WTC11 (cell line): ENCODE results near the gene BCL11A. TPM values are rescaled to one million over a fixed set of nuclear protein-coding genes. Genes with fewer than 3 reads are reported as not detected.

Experiments used
- ATAC-seq: fragments of 200-7000 bp; cut with Tn5 transposase; 2 replicates; pipeline ENCODE4 v1.10.0; 2021; ENCODE audit warnings: mild to moderate bottlenecking, moderate library complexity
- CTCF ChIA-PET: fragments of 300-600 bp; sonication (Branson Sonifier 250); formaldehyde crosslinking; loops from one replicate; lab custom pipeline; 2021; ENCODE audit warnings: antibody characterized with exemption; lab: Charles Lee
- POLR2A ChIA-PET: fragments of 350-600 bp; sonication (Branson Sonifier 250); formaldehyde crosslinking; loops from one replicate; lab custom pipeline; 2021; ENCODE audit warnings: antibody characterized with exemption; lab: Charles Lee
- DNase-seq: peaks from one replicate; pipeline ENCODE4 v3.0.0; 2021; ENCODE audit warnings: low spot score
- H3K27ac Mint-ChIP-seq: 2 replicates; pipeline ENCODE4 v1.8.0; 2021; ENCODE audit warnings: mixed read lengths
- H3K27me3 Mint-ChIP-seq: 2 replicates; pipeline ENCODE4 v1.8.0; 2021; ENCODE audit warnings: low read depth, mild to moderate bottlenecking, moderate library complexity, mixed read lengths
- H3K36me3 Mint-ChIP-seq: 2 replicates; pipeline ENCODE4 v1.8.0; 2021; ENCODE audit warnings: mixed read lengths
- H3K4me1 Mint-ChIP-seq: 2 replicates; pipeline ENCODE4 v1.8.0; 2022; ENCODE audit warnings: mixed read lengths
- H3K4me3 Mint-ChIP-seq: 2 replicates; pipeline ENCODE4 v1.8.0; 2021; ENCODE audit warnings: mild to moderate bottlenecking, moderate library complexity, mixed read lengths
- H3K9me3 Mint-ChIP-seq: 2 replicates; pipeline ENCODE4 v1.8.0; 2021; ENCODE audit warnings: mixed read lengths
- ARID4B ChIP-seq: sonication (generic); formaldehyde crosslinking; IDR thresholded peaks from 2 replicates; pipeline ENCODE4 v1.8.0; 2023; ENCODE audit warnings: missing genetic modification reagents, mild to moderate bottlenecking, borderline replicate concordance
- CTCF ChIP-seq: fragments of 200-600 bp; IDR thresholded peaks from 2 replicates; pipeline ENCODE4 v1.8.0; 2022; ENCODE audit warnings: antibody characterized with exemption
- E2F4 ChIP-seq: sonication (generic); formaldehyde crosslinking; IDR thresholded peaks from 2 replicates; pipeline ENCODE4 v1.8.1; 2022; ENCODE audit warnings: low read depth, mild to moderate bottlenecking, moderate library complexity, missing genetic modification reagents, borderline replicate concordance
- FOXP4 ChIP-seq: sonication (generic); formaldehyde crosslinking; IDR thresholded peaks from 2 replicates; pipeline ENCODE4 v1.8.0; 2022; ENCODE audit warnings: mild to moderate bottlenecking, missing genetic modification reagents
- JUN ChIP-seq: sonication (generic); formaldehyde crosslinking; IDR thresholded peaks from 2 replicates; pipeline ENCODE4 v1.8.0; 2023; ENCODE audit warnings: mild to moderate bottlenecking, missing genetic modification reagents
- SMAD3 ChIP-seq: sonication (generic); formaldehyde crosslinking; IDR thresholded peaks from 2 replicates; pipeline ENCODE4 v1.8.0; 2022; ENCODE audit warnings: missing genetic modification reagents, mild to moderate bottlenecking, borderline replicate concordance
- ZNF232 ChIP-seq: sonication (generic); formaldehyde crosslinking; IDR thresholded peaks from 2 replicates; pipeline ENCODE4 v1.8.0; 2022; ENCODE audit warnings: mild to moderate bottlenecking, missing genetic modification reagents
- total RNA-seq: library from RNA; stranded (reverse); gene quantifications from 3 replicates; pipeline ENCODE4 v1.2.3, GENCODE V29; 2021
- TF ChIP-seq, protein P1 (sequence below): sonication (generic); formaldehyde crosslinking; IDR thresholded peaks from 2 replicates; pipeline ENCODE4 v1.8.0; 2022; ENCODE audit warnings: mild to moderate bottlenecking, missing genetic modification reagents
- TF ChIP-seq, protein P2 (sequence below): sonication (generic); formaldehyde crosslinking; IDR thresholded peaks from 2 replicates; pipeline ENCODE4 v1.8.1; 2022; ENCODE audit warnings: mild to moderate bottlenecking, missing genetic modification reagents, moderate library complexity, borderline replicate concordance

The BCL11A gene
- total RNA-seq, 1 experiment from 2014 or later: 53.2 TPM

DNA sequence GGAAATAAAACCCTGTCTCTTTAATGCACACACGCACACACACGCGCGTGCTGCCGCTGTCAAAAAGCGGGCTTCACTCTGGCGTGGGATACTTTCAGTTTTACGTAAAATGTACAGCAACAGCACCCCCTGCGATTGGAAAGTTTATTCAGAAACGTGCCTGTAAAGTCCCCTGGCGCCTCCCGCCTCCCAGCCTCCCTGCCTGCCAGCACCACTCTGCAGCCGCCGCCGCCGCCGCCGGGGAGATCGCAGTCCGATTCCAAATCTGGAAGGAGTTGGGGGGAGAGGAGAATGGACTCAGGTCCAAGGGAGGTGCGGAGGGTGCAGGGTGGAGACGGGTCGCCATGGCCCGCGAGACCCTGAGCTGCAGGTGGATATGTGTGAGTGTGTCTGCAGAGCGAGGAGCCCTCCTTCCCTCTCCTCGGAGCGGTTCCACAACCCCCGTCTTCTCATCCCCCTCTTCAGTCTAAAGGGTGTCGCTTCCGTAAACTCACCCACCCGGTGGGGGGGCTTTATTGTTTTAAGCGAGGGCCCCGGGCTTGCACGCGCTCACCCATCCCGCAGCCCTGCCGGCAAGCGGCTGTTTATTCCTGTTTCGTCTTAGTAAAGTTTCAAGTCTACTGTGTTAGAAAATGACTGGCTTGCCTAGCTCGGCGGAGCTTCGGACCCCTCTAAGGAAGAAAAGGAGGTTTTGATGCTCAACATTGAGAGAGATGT, 1.8 kb upstream of the BCL11A start:
- DNase-seq (peak; percentile 57), ATAC-seq (peak; percentile 0; the same call in 1 of the 2 replicates)
- Mint-ChIP-seq H3K36me3 (no peaks in the 10 kb centered on the region), H3K27ac (peak overlapping the region; percentile 93), H3K9me3 (no peaks in the 10 kb centered on the region), H3K4me1 (peaks cover 16% of the 10 kb centered on the region), H3K27me3 (peaks cover 19% of the 10 kb centered on the region), H3K4me3 (peak overlapping the region; percentile 89)
- ChIA-PET CTCF (interaction anchor here (0.6 to 2.0 kb wide), 9 partner anchors 10 to 249 kb away, joined by 3 to 10 read pairs (median 4); no protein-coding TSS in a partner anchor), POLR2A (interaction anchor here (0.7 to 1.6 kb wide), 3 partner anchors 16 to 202 kb away, joined by 3 to 4 read pairs (median 4); no protein-coding TSS in a partner anchor)
- TF ChIP-seq, protein P1, sequence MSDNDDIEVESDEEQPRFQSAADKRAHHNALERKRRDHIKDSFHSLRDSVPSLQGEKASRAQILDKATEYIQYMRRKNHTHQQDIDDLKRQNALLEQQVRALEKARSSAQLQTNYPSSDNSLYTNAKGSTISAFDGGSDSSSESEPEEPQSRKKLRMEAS (CRISPR knock-in tag): 0 out of 2 replicates have a peak, but pooled peaks have one; percentile 24
- no peak for TF ChIP-seq ZNF232 (CRISPR knock-in tag)
- TF ChIP-seq ARID4B: 0 out of 2 replicates have a peak, but pooled peaks have one; percentile 25
- peak; percentile 20; the same call in 1 of the 2 replicates for TF ChIP-seq CTCF

DNA sequence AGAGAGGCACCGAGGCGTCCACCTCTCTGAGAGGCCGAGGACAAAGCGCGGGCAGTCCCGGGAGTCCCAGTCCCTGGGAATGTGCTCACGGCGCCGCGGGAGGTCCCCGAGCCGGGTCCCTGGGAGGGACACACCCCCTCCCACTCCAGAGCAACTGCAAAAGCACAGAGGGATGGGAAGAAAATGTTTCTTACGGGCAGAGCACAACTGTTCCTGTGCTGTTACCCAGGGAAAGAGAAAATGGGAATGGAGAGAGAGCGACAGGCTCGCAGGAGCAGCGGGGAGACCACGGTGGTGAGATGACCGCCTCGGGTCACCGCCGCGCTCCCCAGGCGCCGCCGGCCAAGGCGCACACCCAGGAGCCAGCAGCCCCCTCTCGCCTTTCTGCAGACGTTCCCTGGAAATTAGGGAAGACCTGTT, 1.2 kb upstream of the BCL11A start:
- TF ChIP-seq SMAD3 (CRISPR knock-in tag) (no peak), E2F4 (CRISPR knock-in tag) (no peak), JUN (CRISPR knock-in tag) (no peak), FOXP4 (CRISPR knock-in tag) (no peak)
- TF ChIP-seq, protein P2, sequence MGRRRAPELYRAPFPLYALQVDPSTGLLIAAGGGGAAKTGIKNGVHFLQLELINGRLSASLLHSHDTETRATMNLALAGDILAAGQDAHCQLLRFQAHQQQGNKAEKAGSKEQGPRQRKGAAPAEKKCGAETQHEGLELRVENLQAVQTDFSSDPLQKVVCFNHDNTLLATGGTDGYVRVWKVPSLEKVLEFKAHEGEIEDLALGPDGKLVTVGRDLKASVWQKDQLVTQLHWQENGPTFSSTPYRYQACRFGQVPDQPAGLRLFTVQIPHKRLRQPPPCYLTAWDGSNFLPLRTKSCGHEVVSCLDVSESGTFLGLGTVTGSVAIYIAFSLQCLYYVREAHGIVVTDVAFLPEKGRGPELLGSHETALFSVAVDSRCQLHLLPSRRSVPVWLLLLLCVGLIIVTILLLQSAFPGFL (CRISPR knock-in tag): no peak
- DNase-seq (peak; percentile 46), ATAC-seq (no peak)
- Mint-ChIP-seq H3K27ac (no peak overlapping the region), H3K4me1 (peaks cover 16% of the 10 kb centered on the region), H3K9me3 (no peaks in the 10 kb centered on the region), H3K27me3 (peaks cover 16% of the 10 kb centered on the region), H3K4me3 (peak overlapping the region; percentile 89), H3K36me3 (no peaks in the 10 kb centered on the region)
- POLR2A ChIA-PET: interaction anchor here (1.0 kb wide), 1 partner anchor 47 kb away, joined by 4 read pairs; no protein-coding TSS in a partner anchor
- CTCF ChIA-PET: interaction anchor here (1.0 to 1.6 kb wide), 3 partner anchors 15 to 120 kb away, joined by 3 to 12 read pairs (median 4); no protein-coding TSS in a partner anchor
